GM12874 (cell line): Measurements from ENCODE around the gene RNF183.

Source experiments
- TF ChIP-seq, protein P1 (sequence below): IDR thresholded peaks from 2 replicates; pipeline ENCODE4 v1.5.1; 2011; ENCODE audit warnings: low read depth, mild to moderate bottlenecking, control low read depth, low read length, moderate library complexity; ENCODE audit not compliant: insufficient read depth

Gene RNF183, protein sequence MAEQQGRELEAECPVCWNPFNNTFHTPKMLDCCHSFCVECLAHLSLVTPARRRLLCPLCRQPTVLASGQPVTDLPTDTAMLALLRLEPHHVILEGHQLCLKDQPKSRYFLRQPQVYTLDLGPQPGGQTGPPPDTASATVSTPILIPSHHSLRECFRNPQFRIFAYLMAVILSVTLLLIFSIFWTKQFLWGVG

DNA sequence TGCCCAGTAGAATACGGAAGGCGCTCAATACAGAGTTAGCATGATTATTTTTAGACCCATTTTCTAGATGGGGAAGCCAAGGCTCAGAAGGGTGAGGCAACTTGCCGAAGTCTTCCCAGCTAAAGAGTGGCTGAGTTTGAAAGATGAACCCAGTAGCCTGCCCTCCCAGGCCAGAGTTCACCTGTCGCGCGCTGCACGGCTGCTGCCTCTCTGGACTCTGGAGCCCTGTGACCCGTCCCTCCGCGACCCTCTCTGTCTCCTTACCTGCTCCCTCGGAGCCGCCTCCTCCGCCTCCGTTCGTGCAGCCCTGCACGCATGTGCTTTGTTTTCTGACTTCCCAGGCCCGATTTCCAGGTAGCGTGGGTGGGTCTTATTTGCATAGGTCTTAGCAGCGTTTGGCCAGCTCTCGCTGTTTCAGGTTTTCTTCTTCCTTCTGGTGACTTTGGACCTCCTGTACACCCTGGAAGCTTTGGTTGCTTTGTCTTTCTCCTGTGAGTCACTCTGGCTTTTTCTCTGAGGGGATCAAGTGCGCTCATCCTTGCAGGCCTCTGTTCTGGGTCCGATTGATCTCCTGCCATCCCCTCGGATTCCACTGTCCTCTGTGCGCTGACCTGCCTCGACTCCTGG lies at the start of gene RNF183:
TSS of gene RNF183 (minus strand) at position 585 of the 627 bp plus-strand sequence. CDS start 5,192 bp downstream, outside the sequence.
- TF ChIP-seq, protein P1, sequence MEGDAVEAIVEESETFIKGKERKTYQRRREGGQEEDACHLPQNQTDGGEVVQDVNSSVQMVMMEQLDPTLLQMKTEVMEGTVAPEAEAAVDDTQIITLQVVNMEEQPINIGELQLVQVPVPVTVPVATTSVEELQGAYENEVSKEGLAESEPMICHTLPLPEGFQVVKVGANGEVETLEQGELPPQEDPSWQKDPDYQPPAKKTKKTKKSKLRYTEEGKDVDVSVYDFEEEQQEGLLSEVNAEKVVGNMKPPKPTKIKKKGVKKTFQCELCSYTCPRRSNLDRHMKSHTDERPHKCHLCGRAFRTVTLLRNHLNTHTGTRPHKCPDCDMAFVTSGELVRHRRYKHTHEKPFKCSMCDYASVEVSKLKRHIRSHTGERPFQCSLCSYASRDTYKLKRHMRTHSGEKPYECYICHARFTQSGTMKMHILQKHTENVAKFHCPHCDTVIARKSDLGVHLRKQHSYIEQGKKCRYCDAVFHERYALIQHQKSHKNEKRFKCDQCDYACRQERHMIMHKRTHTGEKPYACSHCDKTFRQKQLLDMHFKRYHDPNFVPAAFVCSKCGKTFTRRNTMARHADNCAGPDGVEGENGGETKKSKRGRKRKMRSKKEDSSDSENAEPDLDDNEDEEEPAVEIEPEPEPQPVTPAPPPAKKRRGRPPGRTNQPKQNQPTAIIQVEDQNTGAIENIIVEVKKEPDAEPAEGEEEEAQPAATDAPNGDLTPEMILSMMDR: no peak

DNA sequence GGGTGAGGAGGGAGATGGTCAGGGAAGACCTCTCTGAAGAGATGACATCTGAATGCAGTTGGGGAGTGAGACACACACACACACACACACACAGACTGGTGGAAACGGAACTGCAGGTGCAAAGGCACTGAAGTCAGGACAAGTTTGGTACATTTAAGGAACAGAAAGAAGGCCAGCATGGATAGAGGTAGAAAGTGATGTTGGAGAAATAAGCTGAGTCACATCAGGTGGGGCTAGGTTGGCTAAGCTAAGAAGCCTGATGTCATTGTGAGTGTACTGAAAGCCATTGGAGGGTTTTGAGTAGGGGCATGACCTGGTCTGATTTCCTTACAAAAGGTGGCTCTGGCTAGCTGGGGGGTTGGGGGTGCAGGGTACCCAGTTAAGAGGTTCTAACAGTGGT lies 49.2 kb upstream of the RNF183 start:
- TF ChIP-seq, protein P1: no peak

DNA sequence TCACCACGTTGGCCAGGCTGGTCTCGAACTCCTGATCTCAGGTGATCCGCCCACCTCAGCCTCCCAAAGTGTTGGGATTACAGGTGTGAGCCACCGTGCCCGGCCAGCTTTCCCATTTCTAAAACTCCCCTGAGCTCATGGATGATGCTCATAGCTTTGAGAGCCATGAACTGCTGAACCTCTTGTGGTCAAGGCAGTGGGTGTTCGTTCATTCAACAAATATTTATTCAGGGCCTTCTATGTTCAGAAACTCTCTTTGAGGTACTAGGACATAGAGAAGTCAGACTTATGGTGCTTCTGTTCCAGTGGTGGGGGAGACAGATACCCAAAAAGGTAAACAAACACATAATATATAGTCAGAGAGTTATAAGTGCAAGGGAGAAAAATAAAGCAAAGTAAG lies 48.8 kb upstream of the RNF183 start:
- TF ChIP-seq, protein P1: no peak

GRCh38 chr9:113350937-113351336 lies 47.8 kb upstream of the RNF183 start:
- TF ChIP-seq, protein P1: no peak

GRCh38 chr9:113350107-113350661 lies 47.0 kb upstream of the RNF183 start:
- TF ChIP-seq, protein P1: no peak

DNA sequence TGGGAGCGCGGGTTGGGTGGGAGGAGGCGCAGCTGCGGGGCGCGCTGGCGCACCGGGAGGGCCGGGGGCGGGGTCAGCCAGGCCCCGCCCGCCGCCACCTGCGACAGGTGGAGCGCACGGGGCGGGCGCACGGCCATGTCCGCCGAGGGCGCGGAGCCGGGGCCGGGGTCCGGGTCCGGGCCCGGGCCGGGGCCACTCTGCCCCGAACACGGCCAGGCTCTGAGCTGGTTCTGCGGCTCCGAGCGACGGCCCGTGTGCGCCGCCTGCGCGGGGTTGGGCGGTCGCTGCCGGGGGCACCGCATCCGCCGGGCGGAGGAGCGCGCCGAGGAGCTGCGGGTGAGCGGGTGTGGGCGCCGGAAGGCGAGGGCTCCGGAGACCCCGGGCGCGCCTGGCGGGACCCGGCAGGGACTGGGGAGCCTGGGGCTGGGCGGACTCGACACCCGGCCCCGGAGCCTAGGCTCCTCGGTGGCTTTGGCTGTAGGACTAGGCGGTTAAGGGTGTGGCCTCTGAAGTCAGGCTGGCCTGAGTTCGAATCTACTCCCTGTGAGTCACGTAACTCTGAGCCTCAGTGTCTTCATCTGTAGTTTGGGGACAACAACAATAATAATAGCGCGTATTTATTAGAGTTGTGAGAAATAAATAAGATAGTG lies 46.4 kb upstream of the RNF183 start, which contains the start of gene BSPRY:
TSS of gene BSPRY (plus strand) at position 97 of the 650 bp plus-strand sequence. CDS start at position 136, 39 bp downstream.
- TF ChIP-seq, protein P1: no peak

GRCh38 chr9:113349066-113349444 lies 45.9 kb upstream of the RNF183 start:
- TF ChIP-seq, protein P1: no peak
